CD4-positive, alpha-beta T cell treated with Interleukin-6 at 100 ng/mL for 8 hours (primary cell): ENCODE data around the gene ZMAT2.
"Not testable (repeated sequence)": the region's sequence is repeated elsewhere in the genome, so short reads cannot be mapped to it uniquely, and the experiment has no call there.

ENCODE experiments used
- DNase-seq: peaks from one replicate; pipeline ENCODE4 v3.0.0-alpha.2; 2020; ENCODE audit warnings: mixed read lengths, low spot score

Gene ZMAT2

GRCh38 chr5:140700177-140701144 is at the start of gene ZMAT2:
Gene ZMAT2, plus strand, starts transcription at chr5:140700447. Its CDS starts 14 bp downstream, at chr5:140700461.
- peak; percentile 95 for DNase-seq

GRCh38 chr5:140658870-140659269 is 41.4 kb upstream of the ZMAT2 start:
- no peak for DNase-seq

- not testable (repeated sequence) for DNase-seq
Observed at GRCh38 chr5:140660371-140660770, 39.9 kb upstream of the ZMAT2 start.

- no peak for DNase-seq
Observed at GRCh38 chr5:140664030-140664358, 36.3 kb upstream of the ZMAT2 start.

- peak; percentile 93 for DNase-seq
Observed at GRCh38 chr5:140664359-140665119, 35.7 kb upstream of the ZMAT2 start, which contains the start of gene WDR55. Gene WDR55, plus strand, starts transcription at chr5:140664904. Its CDS starts 9 bp downstream, at chr5:140664913.

GRCh38 chr5:140671035-140671434 is 29.2 kb upstream of the ZMAT2 start:
- DNase-seq, result not testable (repeated sequence)

- no peak for DNase-seq
Observed at GRCh38 chr5:140671472-140672125, 28.6 kb upstream of the ZMAT2 start.

- DNase-seq, result no peak
Observed at GRCh38 chr5:140672455-140673186, 27.6 kb upstream of the ZMAT2 start.

- DNase-seq, result no peak
Observed at GRCh38 chr5:140673187-140673976, 26.9 kb upstream of the ZMAT2 start, which contains the start of gene DND1. Gene DND1, minus strand, starts transcription at chr5:140673576. Its CDS starts 34 bp downstream, at chr5:140673542.

GRCh38 chr5:140674211-140674610 is 26.0 kb upstream of the ZMAT2 start:
- no peak for DNase-seq

- no peak for DNase-seq
Observed at GRCh38 chr5:140674629-140675028, 25.6 kb upstream of the ZMAT2 start.

- DNase-seq, result no peak
Observed at GRCh38 chr5:140677947-140678346, 22.3 kb upstream of the ZMAT2 start.

GRCh38 chr5:140678993-140679392 is 21.3 kb upstream of the ZMAT2 start:
- DNase-seq, result no peak

GRCh38 chr5:140690376-140690932 is 9.8 kb upstream of the ZMAT2 start:
- DNase-seq, result no peak

GRCh38 chr5:140690941-140691924 is 9.0 kb upstream of the ZMAT2 start, which contains the start of the genes HARS1 and HARS2:
Gene HARS1, minus strand, starts transcription at chr5:140691370. Its CDS starts 66 bp downstream, at chr5:140691304.
Gene HARS2, plus strand, starts transcription at chr5:140691455. Its CDS starts 194 bp downstream, at chr5:140691649.
- DNase-seq, result peak; percentile 81

- DNase-seq, result no peak
Observed at GRCh38 chr5:140694276-140694675, 6.0 kb upstream of the ZMAT2 start.

- no peak for DNase-seq
Observed at GRCh38 chr5:140696891-140697492, 3.3 kb upstream of the ZMAT2 start.

GRCh38 chr5:140707812-140708211 is 7.6 kb downstream of the ZMAT2 start:
- DNase-seq, result no peak
